Omental fat pad (tissue), 4 donors: ENCODE measurements around the gene DIP2C. TPM values are rescaled to one million over a fixed set of nuclear protein-coding genes. Genes with fewer than 3 reads are reported as not detected.
"Not testable (repeated sequence)": the region's sequence is repeated elsewhere in the genome, so short reads cannot be mapped to it uniquely, and the experiment has no call there.

Experiments
- ATAC-seq: fragments of 150-250 bp; one replicate; pipeline ENCODE4 v1.9.1; 2016; ENCODE audit warnings: mild to moderate bottlenecking, moderate library complexity; ENCODE audit not compliant: low FRiP score
- DNase-seq: peaks from one replicate; pipeline ENCODE4 v3.0.0-alpha.2; 2019; ENCODE audit warnings: low spot score
- total RNA-seq, 4 donors: library from RNA; depleted of rRNA; stranded (reverse); fragments of >200 nt; gene quantifications; one replicate each; pipeline ENCODE4 v1.1.0, GENCODE V29; 2016
- TF ChIP-seq, protein P1 (sequence below), 3 donors: fragments of 450-650 bp; IDR thresholded peaks; one replicate each; pipeline ENCODE4 v1.5.1; 2016 to 2017; ENCODE audit warnings: antibody characterized with exemption in 3 of 3, mild to moderate bottlenecking in 3 of 3, moderate library complexity in 2 of 3

Gene DIP2C
- total RNA-seq, 4 donors from 2014 or later: 19.7 to 56.5 (median 31.1) TPM

GRCh38 chr10:351770-352334, 337.6 kb downstream of the DIP2C start:
- TF ChIP-seq, protein P1, sequence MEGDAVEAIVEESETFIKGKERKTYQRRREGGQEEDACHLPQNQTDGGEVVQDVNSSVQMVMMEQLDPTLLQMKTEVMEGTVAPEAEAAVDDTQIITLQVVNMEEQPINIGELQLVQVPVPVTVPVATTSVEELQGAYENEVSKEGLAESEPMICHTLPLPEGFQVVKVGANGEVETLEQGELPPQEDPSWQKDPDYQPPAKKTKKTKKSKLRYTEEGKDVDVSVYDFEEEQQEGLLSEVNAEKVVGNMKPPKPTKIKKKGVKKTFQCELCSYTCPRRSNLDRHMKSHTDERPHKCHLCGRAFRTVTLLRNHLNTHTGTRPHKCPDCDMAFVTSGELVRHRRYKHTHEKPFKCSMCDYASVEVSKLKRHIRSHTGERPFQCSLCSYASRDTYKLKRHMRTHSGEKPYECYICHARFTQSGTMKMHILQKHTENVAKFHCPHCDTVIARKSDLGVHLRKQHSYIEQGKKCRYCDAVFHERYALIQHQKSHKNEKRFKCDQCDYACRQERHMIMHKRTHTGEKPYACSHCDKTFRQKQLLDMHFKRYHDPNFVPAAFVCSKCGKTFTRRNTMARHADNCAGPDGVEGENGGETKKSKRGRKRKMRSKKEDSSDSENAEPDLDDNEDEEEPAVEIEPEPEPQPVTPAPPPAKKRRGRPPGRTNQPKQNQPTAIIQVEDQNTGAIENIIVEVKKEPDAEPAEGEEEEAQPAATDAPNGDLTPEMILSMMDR (IDR thresholded peaks at IDR 0.05): no peak
- ATAC-seq (no peak), DNase-seq (no peak)

DNA sequence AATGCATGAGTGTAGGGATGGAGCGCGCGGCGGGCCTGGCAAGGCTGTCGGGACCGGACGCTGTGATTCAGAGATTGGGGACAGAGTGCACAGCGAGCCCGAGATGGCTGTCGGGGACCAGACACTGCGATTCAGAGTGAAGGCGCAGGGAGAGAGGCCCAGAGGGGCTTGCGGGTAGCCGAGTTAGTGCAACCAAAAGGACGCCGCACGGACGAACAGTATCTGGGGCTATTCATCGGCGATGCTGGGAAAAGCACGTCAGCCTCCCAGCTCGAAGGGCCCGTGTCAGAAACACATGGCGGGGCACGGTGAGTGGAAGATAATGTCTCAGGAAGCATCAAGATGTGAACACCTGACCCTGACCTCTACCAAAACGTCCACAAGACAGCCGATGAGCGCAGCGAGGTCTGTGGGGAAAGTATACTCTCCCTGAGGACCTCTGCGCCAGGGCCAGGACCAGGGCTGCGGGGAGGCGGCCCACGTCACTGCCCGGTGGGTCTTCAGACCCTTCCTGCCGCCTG, 338.4 kb downstream of the DIP2C start:
- TF ChIP-seq, protein P1 (IDR thresholded peaks at IDR 0.05): no peak
- ATAC-seq (no peak), DNase-seq (no peak)

DNA sequence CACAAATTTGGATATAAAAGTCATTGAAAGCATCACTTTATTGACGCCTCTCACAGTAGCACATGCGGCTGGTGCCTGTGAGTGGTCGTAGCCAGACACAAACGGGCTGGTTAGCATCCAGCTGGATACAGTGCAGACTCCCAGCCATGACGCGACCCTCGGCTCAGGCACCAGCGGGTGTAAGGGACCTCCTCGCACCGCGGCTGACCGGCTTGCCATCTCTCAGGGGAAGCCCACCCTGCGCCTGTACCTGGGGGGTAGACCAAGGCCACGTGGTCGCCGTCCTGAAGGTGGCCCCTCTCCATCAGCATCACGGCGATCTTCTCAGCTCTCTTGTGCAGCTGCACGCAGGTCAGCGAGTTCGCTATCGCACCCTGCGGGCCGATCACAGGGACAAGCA, 340.4 kb downstream of the DIP2C start:
- DNase-seq (no peak), ATAC-seq (no peak)
- TF ChIP-seq, protein P1 (IDR thresholded peaks at IDR 0.05): no peak

- TF ChIP-seq, protein P1 (IDR thresholded peaks at IDR 0.05): no peak
- DNase-seq: no peak
- no peak for ATAC-seq
Observed at GRCh38 chr10:348456-348855, 341.0 kb downstream of the DIP2C start.

GRCh38 chr10:347774-348173, 341.7 kb downstream of the DIP2C start:
- ATAC-seq, DNase-seq: not testable (repeated sequence)

- DNase-seq, ATAC-seq: not testable (repeated sequence)
Observed at GRCh38 chr10:347190-347589, 342.3 kb downstream of the DIP2C start.

DNA sequence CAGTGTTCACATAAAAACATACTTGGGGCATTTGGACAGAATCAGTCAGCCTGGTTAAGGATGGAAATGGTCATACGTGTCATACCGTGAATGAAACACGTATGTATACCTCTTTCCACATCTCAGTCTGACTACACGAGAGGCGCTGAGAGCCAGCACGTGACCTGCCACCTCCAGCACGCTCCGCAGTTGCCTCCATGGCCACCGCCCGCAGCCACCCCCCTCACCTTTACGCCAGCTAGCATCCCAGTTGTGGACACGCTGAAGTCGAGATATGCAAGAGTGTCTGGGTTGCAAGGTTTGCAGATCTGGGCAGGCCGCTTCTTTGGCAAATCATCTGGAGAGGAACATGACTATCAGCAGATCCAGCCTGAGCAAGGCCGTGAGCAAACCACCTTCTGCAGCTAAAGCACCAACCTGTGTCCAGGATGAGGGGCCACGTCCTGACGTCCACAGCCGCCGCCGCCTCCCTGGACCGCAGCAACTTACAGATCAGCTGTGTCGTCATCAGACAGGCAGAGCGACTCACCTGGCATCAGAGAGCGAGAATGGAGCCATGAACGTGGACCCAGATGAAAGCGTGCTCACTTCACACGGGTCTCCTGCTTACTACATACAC, 344.8 kb downstream of the DIP2C start:
- TF ChIP-seq, protein P1 (IDR thresholded peaks at IDR 0.05): no peak
- ATAC-seq: no peak
- DNase-seq: no peak
